ENCODE measurements around the gene SACM1L. TPM values are rescaled to one million over a fixed set of nuclear protein-coding genes. Genes with fewer than 3 reads are reported as not detected.
A peak's percentile ranks its signal among the peaks of the same experiment; 100 is the strongest.

SACM1L gene
- total RNA-seq, 1 donor from 2014 or later = 26.6 TPM

- TF ChIP-seq CTCF (IDR thresholded peaks at IDR 0.05; ENCODE audit: insufficient read depth, low read length, severe bottlenecking) = no peak
- no peak for FAIRE-seq
- peak; percentile 76 for DNase-seq (ENCODE audit: low read depth)
- H3K27me3 ChIP-seq (ENCODE audit: control insufficient read depth, insufficient read depth, low read length) = no peaks in the 10 kb centered on the region
- H3K36me3 ChIP-seq (ENCODE audit: control insufficient read depth, insufficient read depth, low read length) = no peaks in the 10 kb centered on the region
- no peak overlapping the region for H3K4me3 ChIP-seq (ENCODE audit: low read depth, low read length)
Observed at GRCh38 chr3:45644063-45644790, 45.0 kb upstream of the SACM1L start.

GRCh38 chr3:45644791-45645201 lies 44.4 kb upstream of the SACM1L start:
- Histone ChIP-seq H3K36me3 (ENCODE audit: control insufficient read depth, insufficient read depth, low read length) (no peaks in the 10 kb centered on the region), H3K27me3 (ENCODE audit: control insufficient read depth, insufficient read depth, low read length) (no peaks in the 10 kb centered on the region), H3K4me3 (ENCODE audit: low read depth, low read length) (no peak overlapping the region)
- no peak for TF ChIP-seq CTCF (IDR thresholded peaks at IDR 0.05; ENCODE audit: insufficient read depth, low read length, severe bottlenecking)
- peak; percentile 93 for DNase-seq (ENCODE audit: low read depth)
- no peak for FAIRE-seq

- no peak for DNase-seq (ENCODE audit: low read depth)
- Histone ChIP-seq H3K36me3 (ENCODE audit: control insufficient read depth, insufficient read depth, low read length) (no peaks in the 10 kb centered on the region), H3K27me3 (ENCODE audit: control insufficient read depth, insufficient read depth, low read length) (no peaks in the 10 kb centered on the region), H3K4me3 (ENCODE audit: low read depth, low read length) (no peak overlapping the region)
- FAIRE-seq = no peak
- no peak for TF ChIP-seq CTCF (IDR thresholded peaks at IDR 0.05; ENCODE audit: insufficient read depth, low read length, severe bottlenecking)
Observed at GRCh38 chr3:45646051-45646585, 43.1 kb upstream of the SACM1L start.

- FAIRE-seq = no peak
- peak; percentile 93 for DNase-seq (ENCODE audit: low read depth)
- TF ChIP-seq CTCF (IDR thresholded peaks at IDR 0.05; ENCODE audit: insufficient read depth, low read length, severe bottlenecking) = no peak
Observed at GRCh38 chr3:45647148-45647619, 42.0 kb upstream of the SACM1L start.

GRCh38 chr3:45653205-45653604 lies 36.0 kb upstream of the SACM1L start:
- no peak for DNase-seq (ENCODE audit: low read depth)
- no peak for FAIRE-seq
- no peaks in the 10 kb centered on the region for H3K36me3 ChIP-seq (ENCODE audit: control insufficient read depth, insufficient read depth, low read length)
- H3K27me3 ChIP-seq (ENCODE audit: control insufficient read depth, insufficient read depth, low read length) = no peaks in the 10 kb centered on the region
- no peak for TF ChIP-seq CTCF (IDR thresholded peaks at IDR 0.05; ENCODE audit: insufficient read depth, low read length, severe bottlenecking)
- no peak overlapping the region for H3K4me3 ChIP-seq (ENCODE audit: low read depth, low read length)

More at GRCh38 chr3:45647148-45647619, 42.0 kb upstream of the SACM1L start:
- Histone ChIP-seq H3K4me3 (ENCODE audit: low read depth, low read length) (no peak overlapping the region), H3K36me3 (ENCODE audit: control insufficient read depth, insufficient read depth, low read length) (no peaks in the 10 kb centered on the region), H3K27me3 (ENCODE audit: control insufficient read depth, insufficient read depth, low read length) (no peaks in the 10 kb centered on the region)
